AG09309 (cell line): ENCODE measurements around the gene HK2.

Experiments used
- DNase-seq: peaks from one replicate; pipeline ENCODE4 v3.0.0-alpha.2; 2010; ENCODE audit warnings: low read depth
- H3K4me3 ChIP-seq: 2 replicates; pipeline ENCODE4 v1.5.1; 2011; ENCODE audit warnings: mild to moderate bottlenecking, low read depth, low read length, moderate library complexity; ENCODE audit not compliant: control insufficient read depth
- TF ChIP-seq, protein P1 (sequence below): IDR thresholded peaks from 2 replicates; pipeline ENCODE4 v1.5.1; 2011; ENCODE audit warnings: mild to moderate bottlenecking, low read depth, low read length, inconsistent platforms; ENCODE audit not compliant: insufficient read depth, control insufficient read depth; ENCODE audit errors: missing control alignments

Gene HK2

DNA sequence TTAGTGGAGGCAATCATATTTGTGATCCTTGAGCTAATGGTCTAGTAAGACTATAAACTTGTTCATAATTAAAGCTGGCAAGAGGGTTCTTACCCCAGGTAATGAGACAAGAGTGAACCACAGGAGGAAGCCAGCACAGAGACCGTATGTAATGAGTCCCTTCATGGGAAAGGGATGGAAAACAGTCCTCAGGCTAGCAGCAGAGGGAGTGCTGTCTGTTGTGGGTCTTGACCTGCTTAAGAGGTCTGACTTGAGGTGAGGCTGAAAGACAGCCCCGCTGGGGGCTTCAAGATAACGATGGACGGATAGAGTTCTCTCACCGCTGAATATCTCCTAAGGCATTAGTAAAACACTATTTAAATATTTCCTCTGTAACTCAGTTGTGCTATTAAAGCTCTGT lies 108.3 kb downstream of the HK2 start:
- TF ChIP-seq, protein P1, sequence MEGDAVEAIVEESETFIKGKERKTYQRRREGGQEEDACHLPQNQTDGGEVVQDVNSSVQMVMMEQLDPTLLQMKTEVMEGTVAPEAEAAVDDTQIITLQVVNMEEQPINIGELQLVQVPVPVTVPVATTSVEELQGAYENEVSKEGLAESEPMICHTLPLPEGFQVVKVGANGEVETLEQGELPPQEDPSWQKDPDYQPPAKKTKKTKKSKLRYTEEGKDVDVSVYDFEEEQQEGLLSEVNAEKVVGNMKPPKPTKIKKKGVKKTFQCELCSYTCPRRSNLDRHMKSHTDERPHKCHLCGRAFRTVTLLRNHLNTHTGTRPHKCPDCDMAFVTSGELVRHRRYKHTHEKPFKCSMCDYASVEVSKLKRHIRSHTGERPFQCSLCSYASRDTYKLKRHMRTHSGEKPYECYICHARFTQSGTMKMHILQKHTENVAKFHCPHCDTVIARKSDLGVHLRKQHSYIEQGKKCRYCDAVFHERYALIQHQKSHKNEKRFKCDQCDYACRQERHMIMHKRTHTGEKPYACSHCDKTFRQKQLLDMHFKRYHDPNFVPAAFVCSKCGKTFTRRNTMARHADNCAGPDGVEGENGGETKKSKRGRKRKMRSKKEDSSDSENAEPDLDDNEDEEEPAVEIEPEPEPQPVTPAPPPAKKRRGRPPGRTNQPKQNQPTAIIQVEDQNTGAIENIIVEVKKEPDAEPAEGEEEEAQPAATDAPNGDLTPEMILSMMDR = no peak
- DNase-seq = no peak

More for the DNA sequence above, 108.3 kb downstream of the HK2 start:
- H3K4me3 ChIP-seq = no peak overlapping the region
